ENCODE measurements around the gene ZBTB22.
"Not testable (repeated sequence)": the region's sequence is repeated elsewhere in the genome, so short reads cannot be mapped to it uniquely, and the experiment has no call there.

ZBTB22 gene

DNA sequence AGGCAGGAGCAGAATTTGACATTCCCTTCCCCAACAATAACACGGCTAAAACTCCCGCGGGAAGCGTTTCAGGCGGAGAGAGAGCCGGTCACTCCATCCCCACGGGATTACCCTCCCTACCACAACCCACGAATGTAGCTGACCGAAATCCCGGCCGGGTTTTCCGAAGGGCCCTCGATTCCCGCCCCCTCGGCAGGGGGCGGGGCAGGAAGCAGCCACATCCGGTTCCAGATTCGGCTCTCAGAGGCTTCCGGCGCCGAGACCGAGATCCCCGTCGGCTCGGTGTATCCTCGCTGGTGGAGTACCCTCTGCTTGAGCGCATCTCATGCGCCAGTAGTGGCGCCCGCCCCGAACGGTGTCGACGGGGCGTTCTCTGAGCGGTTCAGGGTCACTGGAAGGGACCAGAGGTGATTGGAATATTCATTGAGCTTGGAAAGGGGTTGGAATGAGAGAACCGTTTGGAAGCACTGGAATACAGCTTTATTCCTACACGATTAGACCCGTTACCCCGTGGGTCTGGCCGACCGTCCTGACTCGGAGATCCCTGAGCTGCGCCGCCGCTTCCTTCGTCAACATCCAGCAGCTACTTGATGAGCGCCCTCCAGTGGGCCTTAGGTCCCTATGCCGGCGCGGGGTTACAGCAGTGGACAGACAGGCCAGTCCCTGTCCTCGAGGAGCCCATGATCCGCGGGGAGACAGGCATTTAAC is 18.2 kb downstream of the ZBTB22 start:
- no peak for DNase-seq (ENCODE audit: low read depth, low spot score)

GRCh38 chr6:33298773-33299236 is 18.7 kb downstream of the ZBTB22 start, which contains the start of gene RGL2:
TSS of gene RGL2 (minus strand) at chr6:33298942. CDS start at chr6:33298610, 332 bp downstream.
- no peak for DNase-seq (ENCODE audit: low read depth, low spot score)

DNA sequence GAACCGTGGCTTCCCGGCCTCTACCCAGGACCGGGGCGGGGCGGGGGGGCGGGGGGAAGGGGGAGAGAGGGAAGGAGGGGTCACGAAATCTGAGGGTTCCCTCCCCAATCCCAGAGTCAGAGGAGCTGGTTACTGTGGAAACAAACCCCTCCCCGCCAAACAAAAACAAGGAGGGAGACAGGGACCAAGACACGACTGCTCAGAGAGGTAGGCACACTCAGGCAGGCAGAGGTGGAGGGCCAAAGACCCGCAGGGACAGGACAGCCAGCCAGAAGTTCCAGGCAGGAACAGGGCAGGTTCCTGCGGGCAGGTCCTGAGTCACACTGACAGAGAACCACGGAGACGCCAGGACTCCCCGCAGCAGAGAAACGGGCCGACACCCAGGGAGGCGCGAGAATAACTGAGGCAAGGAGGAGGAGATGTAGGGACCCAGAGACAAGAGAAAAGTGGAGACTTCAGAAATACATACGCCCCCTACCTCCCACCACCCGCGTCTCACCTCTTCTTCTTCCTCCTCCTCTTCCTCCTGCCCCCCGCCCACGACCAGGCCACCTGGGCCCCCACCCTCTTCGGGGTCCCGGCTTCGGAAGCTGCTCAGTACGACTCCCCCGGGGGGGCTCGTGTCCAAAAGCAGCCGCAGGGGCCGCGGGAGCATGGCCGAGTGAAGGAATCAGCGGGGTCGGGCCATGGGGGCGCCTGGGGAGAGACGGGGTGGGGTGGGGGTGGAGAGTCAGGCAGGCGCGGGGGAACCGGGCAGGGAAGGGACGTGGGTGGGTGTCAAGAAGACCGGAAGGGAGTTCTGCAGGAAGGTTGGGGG is 19.4 kb downstream of the ZBTB22 start:
- DNase-seq (ENCODE audit: low read depth, low spot score) = no peak

GRCh38 chr6:33297406-33297955 is 20.1 kb downstream of the ZBTB22 start:
- DNase-seq (ENCODE audit: low read depth, low spot score) = no peak

DNA sequence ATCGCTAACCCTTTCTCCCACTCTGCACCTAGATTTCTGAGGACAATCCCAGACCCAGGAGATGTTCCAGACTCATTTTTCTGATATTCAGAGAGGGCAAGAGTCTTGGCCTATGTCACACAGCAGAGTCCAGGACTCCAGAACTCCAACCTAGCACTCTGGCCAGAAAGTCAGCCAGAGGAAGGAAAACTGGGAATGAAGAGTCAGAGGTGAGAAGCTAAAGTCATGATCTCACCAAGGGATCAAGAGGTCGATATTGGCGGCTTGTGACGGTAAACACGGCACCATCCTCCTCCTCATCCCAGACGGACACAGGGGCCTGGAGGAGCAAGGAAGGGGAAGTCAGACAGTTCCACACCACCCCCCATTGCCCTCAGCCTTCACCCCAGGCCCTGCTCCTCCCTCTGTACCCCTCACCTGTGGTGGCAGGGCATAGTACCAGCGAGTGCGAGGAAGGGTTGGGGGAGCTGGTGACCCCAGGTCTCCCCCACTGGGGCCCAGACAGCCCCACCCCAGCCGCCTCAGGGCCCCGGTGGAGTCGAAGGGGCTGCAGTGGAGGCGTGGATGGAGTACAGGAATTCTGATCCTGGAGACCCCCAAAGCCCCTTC is 20.6 kb downstream of the ZBTB22 start:
- DNase-seq (ENCODE audit: low read depth, low spot score) = no peak

- no peak for DNase-seq (ENCODE audit: low read depth, low spot score)
These were observed 21.7 kb downstream of the ZBTB22 start for GRCh38 chr6:33295621-33296369.

- no peak for DNase-seq (ENCODE audit: low read depth, low spot score)
These were observed 23.3 kb downstream of the ZBTB22 start for GRCh38 chr6:33294086-33294823.

GRCh38 chr6:33292996-33293682 is 24.4 kb downstream of the ZBTB22 start:
- DNase-seq (ENCODE audit: low read depth, low spot score) = no peak

DNA sequence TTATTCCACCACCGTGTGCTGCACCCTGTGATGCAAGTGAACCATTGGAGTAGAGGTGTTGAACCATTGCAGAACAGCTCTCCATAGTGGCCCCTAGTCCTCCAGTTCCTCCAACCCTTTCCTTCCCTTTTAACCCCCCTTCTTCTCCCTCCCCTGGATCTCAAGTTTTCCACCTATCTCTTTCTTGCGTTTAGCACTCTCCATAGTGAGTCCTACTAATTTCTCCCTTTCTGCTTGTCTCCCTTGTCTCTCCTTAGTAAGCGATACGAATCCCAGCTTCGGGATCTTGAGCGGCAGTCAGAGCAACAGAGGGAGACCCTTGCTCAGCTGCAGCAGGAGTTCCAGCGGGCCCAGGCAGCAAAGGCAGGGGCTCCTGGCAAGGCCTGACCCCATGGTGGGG is 27.1 kb downstream of the ZBTB22 start:
- no peak for DNase-seq (ENCODE audit: low read depth, low spot score)

- DNase-seq (ENCODE audit: low read depth, low spot score) = no peak
These were observed 27.7 kb downstream of the ZBTB22 start for GRCh38 chr6:33289784-33290315.

- DNase-seq (ENCODE audit: low read depth, low spot score) = no peak
These were observed 28.4 kb downstream of the ZBTB22 start, which contains the start of the genes PFDN6 and WDR46 for GRCh38 chr6:33288921-33289783. TSS of gene PFDN6 (plus strand) at chr6:33289601. CDS start at chr6:33289857, 256 bp downstream. TSS of gene WDR46 (minus strand) at chr6:33289239. CDS start at chr6:33289170, 69 bp downstream.

DNA sequence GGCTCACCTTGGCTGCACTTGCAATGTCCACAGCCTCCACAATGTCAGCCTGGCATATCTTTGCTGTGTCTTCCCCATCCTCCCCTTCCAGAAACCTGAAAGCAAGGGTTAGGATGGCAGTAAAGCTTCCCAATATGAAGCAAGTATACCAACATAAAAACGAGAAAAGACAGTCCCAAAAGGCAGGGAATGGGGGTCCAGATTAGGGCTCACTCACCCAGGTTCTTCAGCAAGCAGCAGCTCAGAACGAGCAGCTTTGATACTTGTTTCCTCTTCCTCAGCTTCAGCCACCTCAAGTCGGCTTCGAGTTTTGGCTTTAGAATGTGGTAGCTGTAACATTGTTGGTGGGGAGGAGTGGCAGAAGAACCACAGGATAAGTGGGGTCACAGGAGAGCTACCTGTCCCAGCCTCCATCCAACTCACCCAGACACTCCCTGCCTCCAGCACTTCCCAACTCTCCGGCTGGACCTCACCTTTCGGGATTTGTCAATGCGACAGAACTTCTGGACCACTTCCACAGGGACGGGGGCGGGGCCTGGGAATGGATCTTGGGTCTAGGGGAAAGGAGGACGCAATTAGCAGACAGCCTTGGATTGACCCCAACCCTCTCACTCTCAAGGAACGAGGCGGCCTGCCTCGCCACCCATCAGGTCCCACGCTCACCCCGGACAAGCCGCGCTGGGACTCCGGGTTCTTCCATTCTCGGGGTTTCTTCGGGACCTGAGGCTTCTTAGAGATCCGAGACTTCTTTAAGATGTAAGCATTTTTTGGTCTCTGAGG is 29.2 kb downstream of the ZBTB22 start:
- DNase-seq (ENCODE audit: low read depth, low spot score) = no peak

DNA sequence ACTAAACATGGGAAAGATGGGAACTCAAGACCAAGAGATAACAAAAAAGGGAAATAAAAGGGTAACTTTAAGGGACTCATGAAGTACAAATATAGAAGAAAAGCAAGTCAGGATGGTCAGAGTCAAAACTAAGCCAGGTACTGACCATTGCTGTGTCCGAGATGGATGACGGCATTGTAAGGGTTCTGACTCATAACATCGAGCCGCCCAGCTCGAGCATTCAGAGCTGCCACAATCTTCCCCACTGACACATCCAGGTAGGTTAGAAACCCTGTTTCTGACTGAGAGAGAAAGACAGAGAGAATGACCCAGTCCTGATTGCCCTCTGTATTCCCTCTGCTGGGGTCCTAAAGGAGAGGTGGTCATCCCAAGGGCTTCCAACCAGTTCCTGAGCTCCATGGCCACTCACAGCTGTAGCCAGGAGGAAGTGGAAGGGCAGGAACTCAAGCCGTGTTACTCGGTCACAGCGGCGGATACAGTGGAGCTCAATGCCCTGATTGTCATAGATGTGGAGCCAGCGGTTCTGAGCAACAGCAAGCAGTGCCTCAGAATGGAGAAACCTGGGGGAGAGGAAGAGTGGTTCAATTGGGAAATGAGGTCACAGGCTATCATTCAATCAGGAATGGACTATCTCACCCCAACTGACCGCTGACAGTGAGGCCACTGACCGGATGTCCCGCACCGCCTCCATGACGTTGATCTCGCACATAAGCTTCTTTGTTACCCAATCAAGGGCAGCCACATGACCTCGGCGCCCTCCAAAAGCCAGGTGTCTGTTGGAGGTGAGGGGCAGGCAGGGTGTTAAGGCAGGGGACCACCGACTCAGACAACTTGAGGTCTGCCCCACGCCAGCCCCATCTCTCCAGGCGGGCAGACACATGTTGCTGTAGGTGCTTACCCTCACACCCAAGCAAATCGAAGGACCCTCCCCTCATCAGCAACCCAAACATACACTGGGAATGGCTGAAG is 30.3 kb downstream of the ZBTB22 start:
- no peak for DNase-seq (ENCODE audit: low read depth, low spot score)

GRCh38 chr6:33285214-33285613 is 32.3 kb downstream of the ZBTB22 start:
- not testable (repeated sequence) for DNase-seq (ENCODE audit: low read depth, low spot score)

DNA sequence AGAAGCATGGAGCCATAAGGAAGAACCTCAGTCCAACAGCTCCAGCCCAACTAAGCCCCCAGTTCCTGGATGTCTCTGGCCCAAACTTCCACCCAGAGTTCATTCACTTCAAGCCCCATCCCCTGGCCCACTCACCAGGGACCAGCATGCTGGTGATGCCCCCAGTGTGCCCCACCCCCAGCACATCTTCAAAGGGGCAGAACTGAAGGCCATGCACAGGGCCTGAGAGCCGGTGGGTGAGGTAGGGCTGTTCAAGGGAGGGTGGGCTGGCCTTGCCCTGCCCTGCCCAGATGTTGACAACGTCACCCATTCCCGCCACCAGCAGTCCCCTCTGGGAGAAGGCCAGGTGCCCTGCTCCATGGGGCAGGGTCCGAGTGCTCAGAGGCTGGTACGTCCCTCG is 37.0 kb downstream of the ZBTB22 start:
- DNase-seq (ENCODE audit: low read depth, low spot score) = no peak

GRCh38 chr6:33279971-33280511 is 37.5 kb downstream of the ZBTB22 start:
- no peak for DNase-seq (ENCODE audit: low read depth, low spot score)

Data from brain pericyte (primary cell).